Neural progenitor cell (in vitro differentiated cells): ENCODE data around the gene SYNE3. TPM values are rescaled to one million over a fixed set of nuclear protein-coding genes. Genes with fewer than 3 reads are reported as not detected.
A peak's percentile ranks its signal among the peaks of the same experiment; 100 is the strongest.

ENCODE experiments used
- DNase-seq: peaks from one replicate; pipeline ENCODE4 v3.0.0-alpha.2; 2016; ENCODE audit warnings: low spot score
- H2AFZ ChIP-seq: fragments of 200-600 bp; sonication (generic); replicated peaks from 2 replicates; pipeline ENCODE4 v1.6.1; 2016; ENCODE audit warnings: antibody characterized with exemption
- H3F3A ChIP-seq: fragments of 200-600 bp; sonication (generic); 2 replicates; pipeline ENCODE4 v1.6.1; 2016; ENCODE audit warnings: antibody characterized with exemption, low read depth
- H3K27ac ChIP-seq: fragments of 200-600 bp; sonication (generic); 2 replicates; pipeline ENCODE4 v1.5.1; 2016; ENCODE audit warnings: mild to moderate bottlenecking
- H3K27me3 ChIP-seq: fragments of 200-600 bp; sonication (generic); 2 replicates; pipeline ENCODE4 v1.6.1; 2016; ENCODE audit warnings: mild to moderate bottlenecking, moderate library complexity
- H3K36me3 ChIP-seq: fragments of 200-600 bp; sonication (generic); 2 replicates; pipeline ENCODE4 v1.5.1; 2016
- H3K4me1 ChIP-seq: fragments of 200-600 bp; sonication (generic); 2 replicates; pipeline ENCODE4 v1.6.1; 2016; ENCODE audit warnings: mixed run types
- H3K4me2 ChIP-seq: fragments of 200-600 bp; sonication (generic); 2 replicates; pipeline ENCODE4 v1.6.1; 2016
- H3K4me3 ChIP-seq: fragments of 200-600 bp; sonication (generic); 2 replicates; pipeline ENCODE4 v1.5.1; 2016
- H3K79me2 ChIP-seq: fragments of 200-600 bp; sonication (generic); 2 replicates; pipeline ENCODE4 v1.6.1; 2016; ENCODE audit warnings: low read depth
- H3K9ac ChIP-seq: fragments of 200-600 bp; sonication (generic); 2 replicates; pipeline ENCODE4 v1.6.1; 2016
- H3K9me3 ChIP-seq: fragments of 200-600 bp; sonication (generic); 2 replicates; pipeline ENCODE4 v1.5.1; 2016; ENCODE audit warnings: low read depth
- H4K20me1 ChIP-seq: fragments of 200-600 bp; sonication (generic); 2 replicates; pipeline ENCODE4 v1.6.1; 2016; ENCODE audit warnings: low read depth
- H3K27ac Mint-ChIP-seq: 3 replicates; pipeline ENCODE4 v1.8.0; 2021; ENCODE audit warnings: mixed read lengths
- H3K27me3 Mint-ChIP-seq: 2 replicates; pipeline ENCODE4 v1.8.0; 2022; ENCODE audit warnings: low read depth, mild to moderate bottlenecking, inconsistent platforms, moderate library complexity, mixed read lengths; ENCODE audit not compliant: insufficient read depth
- H3K36me3 Mint-ChIP-seq: 3 replicates; pipeline ENCODE4 v1.8.0; 2021; ENCODE audit warnings: mixed read lengths
- H3K4me1 Mint-ChIP-seq: 3 replicates; pipeline ENCODE4 v1.8.0; 2021; ENCODE audit warnings: mixed read lengths
- H3K4me3 Mint-ChIP-seq: 3 replicates; pipeline ENCODE4 v1.8.0; 2021; ENCODE audit warnings: mild to moderate bottlenecking, moderate library complexity, mixed read lengths
- H3K9me3 Mint-ChIP-seq: 3 replicates; pipeline ENCODE4 v1.8.0; 2020; ENCODE audit warnings: mixed read lengths
- CTCF ChIP-seq: fragments of 200-600 bp; sonication (generic); IDR thresholded peaks from 2 replicates; pipeline ENCODE4 v1.5.1; 2017; ENCODE audit warnings: antibody characterized with exemption, mild to moderate bottlenecking
- EZH2 ChIP-seq: fragments of 200-600 bp; sonication (generic); IDR thresholded peaks from 2 replicates; pipeline ENCODE4 v1.6.1; 2017; ENCODE audit warnings: antibody characterized with exemption, mild to moderate bottlenecking, moderate library complexity
- EZH2phosphoT487 ChIP-seq: fragments of 200-600 bp; sonication (generic); IDR thresholded peaks from 2 replicates; pipeline ENCODE4 v1.6.1; 2017; ENCODE audit warnings: antibody characterized with exemption
- total RNA-seq: library from RNA; depleted of rRNA; stranded (reverse); fragments of >200 nt; gene quantifications from 2 replicates; pipeline ENCODE4 v1.2.3, GENCODE V29; 2015; ENCODE audit warnings: low replicate concordance

Gene SYNE3
- total RNA-seq, 1 donor from 2014 or later: 0.06 TPM

- Mint-ChIP-seq H3K27ac (peak overlapping the region; percentile 43), H3K4me1 (peaks cover 29% of the 10 kb centered on the region), H3K36me3 (no peaks in the 10 kb centered on the region), H3K9me3 (no peaks in the 10 kb centered on the region), H3K4me3 (no peak overlapping the region), H3K27me3 (peaks cover 15% of the 10 kb centered on the region)
- Histone ChIP-seq H3K79me2 (no peaks in the 10 kb centered on the region), H3K36me3 (no peaks in the 10 kb centered on the region), H3K27ac (no peak overlapping the region), H3K4me1 (peaks cover 23% of the 10 kb centered on the region), H3K9ac (no peak overlapping the region), H2AFZ (no peak overlapping the region), H3F3A (no peaks in the 10 kb centered on the region), H3K4me2 (no peak overlapping the region), H4K20me1 (no peaks in the 10 kb centered on the region), H3K4me3 (no peak overlapping the region), H3K9me3 (no peaks in the 10 kb centered on the region), H3K27me3 (no peaks in the 10 kb centered on the region)
- TF ChIP-seq CTCF (no peak), EZH2 (no peak), EZH2phosphoT487 (no peak)
- no peak for DNase-seq
These were observed 32.9 kb downstream of the SYNE3 start for GRCh38 chr14:95483309-95484165.

GRCh38 chr14:95482627-95483308, 33.7 kb downstream of the SYNE3 start:
- H4K20me1 ChIP-seq: no peaks in the 10 kb centered on the region
- H3K27me3 Mint-ChIP-seq: peaks cover 15% of the 10 kb centered on the region
- H3K27me3 ChIP-seq: no peaks in the 10 kb centered on the region
- no peak overlapping the region for H2AFZ ChIP-seq
- no peak overlapping the region for H3K27ac ChIP-seq
- H3K4me1 Mint-ChIP-seq: peaks cover 30% of the 10 kb centered on the region
- H3K36me3 ChIP-seq: no peaks in the 10 kb centered on the region
- H3F3A ChIP-seq: no peaks in the 10 kb centered on the region
- H3K4me3 ChIP-seq: no peak overlapping the region
- H3K4me2 ChIP-seq: no peak overlapping the region
- peaks cover 23% of the 10 kb centered on the region for H3K4me1 ChIP-seq
- no peak overlapping the region for H3K27ac Mint-ChIP-seq
- H3K79me2 ChIP-seq: no peaks in the 10 kb centered on the region
- H3K4me3 Mint-ChIP-seq: no peak overlapping the region
- H3K9ac ChIP-seq: no peak overlapping the region
- no peaks in the 10 kb centered on the region for H3K36me3 Mint-ChIP-seq
- TF ChIP-seq CTCF (no peak), EZH2phosphoT487 (no peak)
- DNase-seq: no peak
- H3K9me3 ChIP-seq: no peaks in the 10 kb centered on the region
- no peaks in the 10 kb centered on the region for H3K9me3 Mint-ChIP-seq

- Mint-ChIP-seq H3K9me3 (no peaks in the 10 kb centered on the region), H3K4me1 (peaks cover 34% of the 10 kb centered on the region), H3K36me3 (no peaks in the 10 kb centered on the region), H3K4me3 (no peak overlapping the region), H3K27ac (no peak overlapping the region), H3K27me3 (peaks cover 16% of the 10 kb centered on the region)
- H3K9ac ChIP-seq: no peak overlapping the region
- H2AFZ ChIP-seq: no peak overlapping the region
- H3K4me2 ChIP-seq: no peak overlapping the region
- H3K27ac ChIP-seq: no peak overlapping the region
- H3K36me3 ChIP-seq: no peaks in the 10 kb centered on the region
- DNase-seq: no peak
- H3K4me3 ChIP-seq: no peak overlapping the region
- H4K20me1 ChIP-seq: no peaks in the 10 kb centered on the region
- no peaks in the 10 kb centered on the region for H3K9me3 ChIP-seq
- no peaks in the 10 kb centered on the region for H3K27me3 ChIP-seq
- no peaks in the 10 kb centered on the region for H3K79me2 ChIP-seq
- TF ChIP-seq EZH2 (no peak), CTCF (no peak), EZH2phosphoT487 (no peak)
- peaks cover 23% of the 10 kb centered on the region for H3K4me1 ChIP-seq
- H3F3A ChIP-seq: no peaks in the 10 kb centered on the region
These were observed 34.9 kb downstream of the SYNE3 start for GRCh38 chr14:95481391-95482022.
